Spleen (tissue), 11 donors: Measurements from ENCODE around the gene SH3BP5. TPM values are rescaled to one million over a fixed set of nuclear protein-coding genes. Genes with fewer than 3 reads are reported as not detected.

Experiments
- DNase-seq: peaks from one replicate; pipeline ENCODE4 v3.0.0-alpha.2; 2020
- H3K27ac ChIP-seq, 8 donors: fragments of 200-600 bp; sonication (generic) in 7 of 8; 1 replicate in 4 of 8; 2 replicates in 4 of 8; pipeline versions ENCODE4 v1.5.0 to v1.8.0; 2016 to 2021; ENCODE audit warnings: inconsistent platforms in 4 of 8, mild to moderate bottlenecking in 4 of 8, moderate library complexity in 1 of 8
- H3K27me3 ChIP-seq, 7 donors: fragments of 200-600 bp; sonication (generic) in 6 of 7; replicated peaks in 1 of 7; 1 replicate in 4 of 7; 2 replicates in 3 of 7; pipeline versions ENCODE4 v1.5.0 to v1.8.0; 2016 to 2021; ENCODE audit warnings: inconsistent platforms in 3 of 7, mild to moderate bottlenecking in 1 of 7
- H3K36me3 ChIP-seq, 6 donors: fragments of 200-600 bp; sonication (generic) in 5 of 6; 1 replicate in 4 of 6; 2 replicates in 2 of 6; pipeline versions ENCODE4 v1.5.0 to v1.8.0; 2016 to 2021; ENCODE audit warnings: inconsistent platforms in 2 of 6
- H3K4me1 ChIP-seq, 6 donors: fragments of 200-600 bp; sonication (generic) in 5 of 6; 1 replicate in 3 of 6; 2 replicates in 3 of 6; pipeline versions ENCODE4 v1.5.0 to v1.8.0; 2016 to 2021; ENCODE audit warnings: inconsistent platforms in 3 of 6
- H3K4me3 ChIP-seq, 8 donors: fragments of 200-600 bp; sonication (generic) in 7 of 8; 1 replicate in 4 of 8; 2 replicates in 4 of 8; pipeline versions ENCODE4 v1.5.0 to v1.8.0; 2016 to 2021; ENCODE audit warnings: inconsistent platforms in 4 of 8, mild to moderate bottlenecking in 4 of 8, moderate library complexity in 2 of 8
- H3K9me3 ChIP-seq, 8 donors: fragments of 200-600 bp; sonication (generic) in 7 of 8; 1 replicate in 4 of 8; 2 replicates in 4 of 8; pipeline versions ENCODE4 v1.5.0 to v1.8.0; 2016 to 2021; ENCODE audit warnings: inconsistent platforms in 4 of 8
- POLR2A ChIP-seq, 3 donors: fragments of 450-650 bp; IDR thresholded peaks; one replicate each; pipeline ENCODE4 v1.5.1; 2017; ENCODE audit warnings: antibody characterized with exemption in 3 of 3, mild to moderate bottlenecking in 1 of 3
- POLR2AphosphoS5 ChIP-seq, 3 donors: sonication (generic); formaldehyde crosslinking; IDR thresholded peaks; one replicate each; pipeline ENCODE4 v1.5.1; 2017; ENCODE audit warnings: antibody characterized with exemption in 3 of 3
- WGBS, 5 donors: extraction: QIAGEN DNeasy Blood & Tissue Kit in 3 of 5; methylation state at CpG; one replicate each; pipeline versions ENCODE4 v1.1.5 to v1.1.7; 2013 to 2018; 5-methylcytosine and 5-hydroxymethylcytosine counted together
- intact Hi-C: fragments of 100-400 bp; cut with DNase I; formaldehyde crosslinking; loops from one replicate; pipeline ENCODE4 v1.15.0; 2023; ENCODE audit warnings: low total_unique reads
- polyA plus RNA-seq, 3 donors: library from polyadenylated mRNA; stranded (reverse); fragments of 200-250 nt; gene quantifications; one replicate each; pipeline ENCODE4 v1.2.1, GENCODE V29; 2013
- total RNA-seq, 7 donors: library from RNA; depleted of rRNA in 3 of 7; stranded (reverse); fragments of >200 nt in 3 of 7; fragmentation: NEBNext Ultra II Directional in 4 of 7; extraction: Animal tissue kit (Norgen Biotek cat#: 25700) in 4 of 7; gene quantifications; one replicate each; pipeline versions ENCODE4 v1.1.0 to v1.2.1, GENCODE V29; 2016 to 2021
- TF ChIP-seq, protein P1 (sequence below), 11 experiments: fragments of 200-600 bp in 7 of 11; fragments of 450-650 bp in 4 of 11; sonication (generic) in 4 of 11; IDR thresholded peaks in 8 of 11; conservative IDR thresholded peaks in 3 of 11; 1 replicate in 7 of 11; 2 replicates in 4 of 11; pipeline versions ENCODE4 v1.4.0 to v1.8.0; 2016 to 2021; ENCODE audit warnings: antibody characterized with exemption in 11 of 11, inconsistent platforms in 4 of 11, mild to moderate bottlenecking in 1 of 11
- donor health status: healthy with polysubstance abuse.
- donor health status: DM: no; HTN: no; CAD: no; lungs with moderate emphysema.
- donor health status: DM: no; HTN: no; CAD: no.
- donor health status: Bipolar disorder and iron deficiency.
- donor health status: healthy.
- donor health status: DM: no; HTN: no; CAD: no.
- donor health status: DM: yes; HTN: yes; CAD: no.

SH3BP5 gene
- total and polyA plus RNA-seq, 10 donors: 36.4 to 75.0 (median 53.7) TPM

DNA sequence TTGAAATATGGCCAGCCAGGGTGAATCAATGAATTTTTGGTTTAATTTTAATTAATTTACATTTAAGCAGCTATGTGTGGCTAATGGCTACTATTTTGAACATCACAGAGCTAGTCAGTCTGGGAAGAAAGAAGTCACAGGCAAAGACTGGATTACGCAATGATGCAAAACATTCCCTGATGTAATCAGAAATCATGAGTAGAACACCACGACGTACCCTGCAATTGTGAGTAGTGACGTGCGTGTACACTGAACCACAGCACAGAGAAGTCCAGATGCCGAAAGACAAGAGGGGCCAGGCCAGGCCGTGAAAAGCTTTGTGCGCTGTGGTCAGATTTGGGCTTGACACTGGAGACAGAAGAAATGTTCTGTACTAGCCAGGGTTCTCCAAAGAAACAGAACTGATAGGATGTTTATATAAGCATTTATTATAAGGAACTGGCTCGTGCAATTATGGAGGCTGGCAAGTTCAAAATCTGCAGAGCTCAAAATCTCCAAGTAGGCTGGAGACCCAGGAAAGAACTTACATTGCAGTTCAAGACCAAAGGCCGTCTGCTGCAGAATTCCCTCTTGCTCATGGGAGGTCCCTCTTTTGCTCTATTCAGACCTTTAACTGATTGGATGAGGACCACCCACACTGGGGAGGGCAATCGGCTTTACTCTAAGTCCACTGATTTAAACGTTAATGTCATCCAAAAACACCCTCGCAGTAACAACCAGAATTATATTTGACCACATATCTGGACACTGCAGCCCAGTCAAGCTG is 44.6 kb downstream of the SH3BP5 start:
- no peaks in the 10 kb centered on the region for H3K27me3 ChIP-seq
- no peak for DNase-seq
- intact Hi-C loops: no loop called here
- H3K36me3 ChIP-seq: peaks cover 0 to 38% (median 0%) of the 10 kb centered on the region in 6 donors
- peak overlapping the region in 1 of 8 donors; percentile 3 for H3K4me3 ChIP-seq
- 66 to 88% (median 77%) methylated on average over 13 of the region's 13 CpGs for WGBS, 5 donors
- TF ChIP-seq POLR2A (IDR thresholded peaks at IDR 0.05) (no peak), POLR2AphosphoS5 (IDR thresholded peaks at IDR 0.05) (peak in 2 of 3 donors; percentile 42 to 83)
- TF ChIP-seq, protein P1, sequence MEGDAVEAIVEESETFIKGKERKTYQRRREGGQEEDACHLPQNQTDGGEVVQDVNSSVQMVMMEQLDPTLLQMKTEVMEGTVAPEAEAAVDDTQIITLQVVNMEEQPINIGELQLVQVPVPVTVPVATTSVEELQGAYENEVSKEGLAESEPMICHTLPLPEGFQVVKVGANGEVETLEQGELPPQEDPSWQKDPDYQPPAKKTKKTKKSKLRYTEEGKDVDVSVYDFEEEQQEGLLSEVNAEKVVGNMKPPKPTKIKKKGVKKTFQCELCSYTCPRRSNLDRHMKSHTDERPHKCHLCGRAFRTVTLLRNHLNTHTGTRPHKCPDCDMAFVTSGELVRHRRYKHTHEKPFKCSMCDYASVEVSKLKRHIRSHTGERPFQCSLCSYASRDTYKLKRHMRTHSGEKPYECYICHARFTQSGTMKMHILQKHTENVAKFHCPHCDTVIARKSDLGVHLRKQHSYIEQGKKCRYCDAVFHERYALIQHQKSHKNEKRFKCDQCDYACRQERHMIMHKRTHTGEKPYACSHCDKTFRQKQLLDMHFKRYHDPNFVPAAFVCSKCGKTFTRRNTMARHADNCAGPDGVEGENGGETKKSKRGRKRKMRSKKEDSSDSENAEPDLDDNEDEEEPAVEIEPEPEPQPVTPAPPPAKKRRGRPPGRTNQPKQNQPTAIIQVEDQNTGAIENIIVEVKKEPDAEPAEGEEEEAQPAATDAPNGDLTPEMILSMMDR (IDR thresholded peaks at IDR 0.05 in 8 of 11, conservative IDR thresholded peaks at IDR 0.05 in 3 of 11): no peak
- H3K9me3 ChIP-seq: no peaks in the 10 kb centered on the region
- peaks cover 22 to 99% (median 72%) of the 10 kb centered on the region in 6 donors for H3K4me1 ChIP-seq
- H3K27ac ChIP-seq: peak overlapping the region; percentile 4 to 93 (median 69)

DNA sequence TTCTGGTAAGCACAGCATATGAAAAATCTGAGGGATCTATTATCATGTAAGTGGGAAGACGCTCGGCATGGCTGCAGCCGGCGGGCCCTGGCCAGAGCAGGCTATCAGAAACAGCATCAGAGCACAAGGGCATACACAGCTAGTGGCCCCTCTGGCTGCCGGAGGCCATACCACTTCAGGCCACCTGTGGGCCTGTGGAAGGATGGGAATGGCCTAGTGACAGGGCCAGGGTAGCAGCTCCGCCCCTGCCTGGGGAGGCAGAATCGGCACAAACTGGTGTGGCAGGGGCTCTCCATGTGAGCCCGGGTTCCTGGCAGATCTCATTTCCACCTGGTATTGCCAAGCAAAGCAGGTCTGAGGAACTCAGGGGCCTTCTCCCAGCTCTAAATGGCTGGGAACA is 46.4 kb downstream of the SH3BP5 start:
- WGBS, 5 donors: 91 to 96% (median 96%) methylated on average over 8 of the region's 8 CpGs
- DNase-seq: no peak

GRCh38 chr3:15284121-15284889 is 48.1 kb downstream of the SH3BP5 start:
- Histone ChIP-seq H3K27ac (peak overlapping the region in 2 of 8 donors; percentile 16 to 29), H3K9me3 (no peaks in the 10 kb centered on the region), H3K4me3 (no peak overlapping the region), H3K36me3 (peaks cover 0 to 40% (median 0%) of the 10 kb centered on the region in 6 donors), H3K27me3 (no peaks in the 10 kb centered on the region), H3K4me1 (peaks cover 0 to 98% (median 61%) of the 10 kb centered on the region in 6 donors)
- WGBS, 5 donors: 73 to 90% (median 80%) methylated on average over 5 of the region's 5 CpGs
- TF ChIP-seq POLR2A (IDR thresholded peaks at IDR 0.05) (no peak), POLR2AphosphoS5 (IDR thresholded peaks at IDR 0.05) (peak in 1 of 3 donors; percentile 43)
- intact Hi-C loops: no loop called here
- DNase-seq: no peak

More for the DNA sequence above, 46.4 kb downstream of the SH3BP5 start:
- H3K27ac ChIP-seq: peak overlapping the region in 2 of 8 donors; percentile 92 to 93
- intact Hi-C loops: no loop called here
- peaks cover 6 to 99% (median 63%) of the 10 kb centered on the region in 6 donors for H3K4me1 ChIP-seq
- no peak overlapping the region for H3K4me3 ChIP-seq
- TF ChIP-seq, protein P1 (IDR thresholded peaks at IDR 0.05 in 8 of 11, conservative IDR thresholded peaks at IDR 0.05 in 3 of 11): no peak
- TF ChIP-seq POLR2AphosphoS5 (IDR thresholded peaks at IDR 0.05): peak in 1 of 3 donors; percentile 32
- H3K27me3 ChIP-seq: no peaks in the 10 kb centered on the region
- peaks cover 0 to 40% (median 0%) of the 10 kb centered on the region in 6 donors for H3K36me3 ChIP-seq
- H3K9me3 ChIP-seq: no peaks in the 10 kb centered on the region

GRCh38 chr3:15283702-15284101 is 48.7 kb downstream of the SH3BP5 start:
- H3K4me1 ChIP-seq: peaks cover 0 to 97% (median 60%) of the 10 kb centered on the region in 6 donors

More at GRCh38 chr3:15283702-15284101, 48.7 kb downstream of the SH3BP5 start:
- H3K27ac ChIP-seq: peak overlapping the region in 2 of 8 donors; percentile 16 to 29
- H3K9me3 ChIP-seq: no peaks in the 10 kb centered on the region
- H3K4me3 ChIP-seq: no peak overlapping the region
- no peak for DNase-seq
- intact Hi-C loops: no loop called here
- 79 to 100% (median 90%) methylated on average over 1 of the region's 1 CpG for WGBS, 5 donors
- TF ChIP-seq, protein P1 (IDR thresholded peaks at IDR 0.05 in 8 of 11, conservative IDR thresholded peaks at IDR 0.05 in 3 of 11): no peak
- TF ChIP-seq POLR2A (IDR thresholded peaks at IDR 0.05) (no peak), POLR2AphosphoS5 (IDR thresholded peaks at IDR 0.05) (no peak)
- no peaks in the 10 kb centered on the region for H3K27me3 ChIP-seq
- peaks cover 0 to 40% (median 0%) of the 10 kb centered on the region in 6 donors for H3K36me3 ChIP-seq
